GM12891 (cell line): ENCODE results near the gene BTN2A1.

ENCODE experiments used
- PAX5 ChIP-seq: IDR thresholded peaks from 2 replicates; pipeline ENCODE4 v1.6.1; 2011; ENCODE audit warnings: low read length, moderate library complexity, mild to moderate bottlenecking; ENCODE audit not compliant: insufficient read depth, severe bottlenecking
- POLR2A ChIP-seq: IDR thresholded peaks from 2 replicates; pipeline ENCODE4 v1.6.1; 2011; ENCODE audit warnings: low read depth, low read length, control low read depth
- POLR2AphosphoS5 ChIP-seq: IDR thresholded peaks from 2 replicates; pipeline ENCODE4 v1.6.1; 2011; ENCODE audit warnings: low read depth, low read length, control low read depth
- POU2F2 ChIP-seq: IDR thresholded peaks from 2 replicates; pipeline ENCODE4 v1.6.1; 2011; ENCODE audit warnings: low read depth, mild to moderate bottlenecking, control low read depth, low read length, moderate library complexity
- SPI1 ChIP-seq: IDR thresholded peaks from 2 replicates; pipeline ENCODE4 v1.6.1; 2011; ENCODE audit warnings: low read depth, low read length, control low read depth
- TAF1 ChIP-seq: IDR thresholded peaks from 2 replicates; pipeline ENCODE4 v1.6.1; 2011; ENCODE audit warnings: low read depth, low read length, control low read depth

GRCh38 chr6:26477426-26477825 is 19.7 kb downstream of the BTN2A1 start:
- TF ChIP-seq POLR2A (no peak), POLR2AphosphoS5 (no peak), TAF1 (no peak), SPI1 (no peak), PAX5 (no peak), POU2F2 (no peak)
